ENCODE measurements around the gene ASH1L. TPM values are rescaled to one million over a fixed set of nuclear protein-coding genes. Genes with fewer than 3 reads are reported as not detected.
"Not testable (repeated sequence)": the region's sequence is repeated elsewhere in the genome, so short reads cannot be mapped to it uniquely, and the experiment has no call there.

Gene ASH1L
- total RNA-seq, 5 donors from 2014 or later (not counting 1 experiment from before 2014, with no cell fraction given) = 78.0 to 105 (median 81.1) TPM

DNA sequence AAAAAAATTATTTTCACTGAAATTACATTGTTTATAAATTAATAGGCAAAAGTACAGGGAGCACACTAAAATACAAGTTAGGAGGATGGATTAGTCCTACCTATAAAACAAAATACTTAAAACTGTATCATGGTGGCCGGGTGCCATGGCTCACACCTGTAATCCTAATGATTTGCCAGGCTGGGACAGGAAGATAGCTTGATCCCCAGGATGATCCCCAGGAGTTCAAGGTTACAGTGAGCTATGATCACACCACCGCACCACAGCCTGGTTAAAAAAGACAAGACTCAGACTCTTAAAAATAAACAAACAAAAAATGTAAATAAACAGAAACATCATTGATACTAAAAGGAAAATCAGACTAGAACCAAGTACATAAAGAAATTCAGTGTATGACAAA, 53.5 kb downstream of the ASH1L start:
- Histone ChIP-seq H3K4me1 (ENCODE audit: control insufficient read depth in 1 of 2, extremely low read depth in 1 of 2, insufficient read depth in 2 of 2, low read length in 2 of 2) (peaks cover 4 to 10% of the 10 kb centered on the region in 2 experiments), H3K27me3 (replicated peaks in 1 of 2; ENCODE audit: control insufficient read depth in 2 of 2, extremely low read depth in 1 of 2, insufficient read depth in 2 of 2, low read length in 1 of 2) (no peaks in the 10 kb centered on the region), H3K9me3 (no peaks in the 10 kb centered on the region), H3K36me3 (ENCODE audit: control insufficient read depth in 2 of 2, extremely low read depth in 1 of 2, insufficient read depth in 1 of 2, low read length in 1 of 2) (peaks cover 2 to 9% of the 10 kb centered on the region in 2 donors), H3K27ac (ENCODE audit: low read length) (no peak overlapping the region), H3K4me3 (ENCODE audit: control insufficient read depth in 1 of 2, extremely low read depth in 1 of 2, low read length in 1 of 2) (no peak overlapping the region)
- DNase-seq (no peak), ATAC-seq (replicated peaks in 1 of 4) (no peak)
- Mint-ChIP-seq H3K27ac (peak overlapping the region; percentile 17 to 59), H3K9me3 (no peaks in the 10 kb centered on the region), H3K27me3 (no peaks in the 10 kb centered on the region), H3K4me1 (peaks cover 36 to 57% (median 49%) of the 10 kb centered on the region in 3 donors), H3K4me3 (no peak overlapping the region), H3K36me3 (peaks cover 17% of the 10 kb centered on the region)
- WGBS (ENCODE audit: insufficient coverage) = no CpG with 5 or more reads among the region's 2 CpGs
- ChIA-PET POLR2A (interaction anchor here (0.6 kb wide), 2 partner anchors 29 to 31 kb away, joined by 3 to 4 read pairs; no protein-coding TSS in a partner anchor), CTCF (no interaction called here)

DNA sequence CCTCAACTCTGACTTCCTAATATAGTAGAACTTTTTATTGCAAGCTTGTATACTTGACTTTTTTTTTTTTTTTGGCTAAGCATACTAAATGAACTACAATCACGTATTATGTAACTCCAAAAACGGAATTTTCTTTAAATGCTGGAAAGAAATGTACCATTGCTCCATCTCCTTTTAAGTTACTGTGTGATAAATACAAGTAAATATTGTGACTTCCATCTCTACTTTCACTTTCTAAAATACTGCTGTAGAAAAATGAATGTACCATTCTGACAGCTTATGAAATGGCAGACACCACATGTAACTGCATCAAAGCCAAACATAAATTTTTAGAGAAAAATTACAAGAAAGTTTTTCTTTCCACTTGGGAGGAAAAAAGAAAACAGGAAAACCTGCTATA, 54.7 kb downstream of the ASH1L start:
- CTCF ChIA-PET = interaction anchor here in 1 of 2 donors (0.7 kb wide), 1 partner anchor 59 kb away, joined by 3 read pairs; no protein-coding TSS in a partner anchor
- no peak for DNase-seq
- POLR2A ChIA-PET = interaction anchor here (0.6 kb wide), 2 partner anchors 27 to 28 kb away, joined by 3 read pairs; no protein-coding TSS in a partner anchor
- H3K4me1 Mint-ChIP-seq = peaks cover 35 to 54% (median 48%) of the 10 kb centered on the region in 3 donors
- H3K27ac ChIP-seq (ENCODE audit: low read length) = no peak overlapping the region
- H3K27ac Mint-ChIP-seq = peak overlapping the region; percentile 11 to 49
- H3K4me3 ChIP-seq (ENCODE audit: control insufficient read depth in 1 of 2, extremely low read depth in 1 of 2, low read length in 1 of 2) = no peak overlapping the region
- H3K9me3 Mint-ChIP-seq = no peaks in the 10 kb centered on the region
- H3K36me3 Mint-ChIP-seq = peaks cover 17% of the 10 kb centered on the region
- H3K9me3 ChIP-seq = no peaks in the 10 kb centered on the region
- H3K27me3 Mint-ChIP-seq = no peaks in the 10 kb centered on the region
- peaks cover 4 to 10% of the 10 kb centered on the region in 2 experiments for H3K4me1 ChIP-seq (ENCODE audit: control insufficient read depth in 1 of 2, extremely low read depth in 1 of 2, insufficient read depth in 2 of 2, low read length in 2 of 2)
- H3K36me3 ChIP-seq (ENCODE audit: control insufficient read depth in 2 of 2, extremely low read depth in 1 of 2, insufficient read depth in 1 of 2, low read length in 1 of 2) = peaks cover 2 to 6% of the 10 kb centered on the region in 2 donors
- no peak for ATAC-seq (replicated peaks in 1 of 4)
- H3K4me3 Mint-ChIP-seq = peak overlapping the region in 1 of 3 donors; percentile 29
- WGBS (ENCODE audit: insufficient coverage) = no CpG with 5 or more reads among the region's 2 CpGs
- no peaks in the 10 kb centered on the region for H3K27me3 ChIP-seq (replicated peaks in 1 of 2; ENCODE audit: control insufficient read depth in 2 of 2, extremely low read depth in 1 of 2, insufficient read depth in 2 of 2, low read length in 1 of 2)

DNA sequence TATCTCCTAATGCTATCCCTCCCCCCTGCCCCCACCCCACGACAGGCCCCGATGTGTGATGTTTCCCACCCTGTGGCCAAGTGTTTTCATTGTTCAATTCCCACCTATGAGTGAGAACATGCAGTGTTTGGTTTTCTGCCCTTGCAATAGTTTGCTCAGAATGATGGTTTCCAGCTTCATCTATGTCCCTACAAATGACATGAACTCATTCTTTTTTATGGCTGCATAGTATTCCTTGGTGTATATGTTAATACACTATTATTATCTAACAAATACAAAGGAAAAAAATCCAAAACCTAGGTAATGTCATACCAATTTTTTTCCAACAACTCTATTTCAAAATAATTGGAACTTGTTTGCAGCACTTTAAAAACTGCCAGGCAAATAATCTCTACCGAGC, 56.6 kb downstream of the ASH1L start:
- H3K27me3 ChIP-seq (replicated peaks in 1 of 2; ENCODE audit: control insufficient read depth in 2 of 2, extremely low read depth in 1 of 2, insufficient read depth in 2 of 2, low read length in 1 of 2); CTCF ChIA-PET; H3K27me3 Mint-ChIP-seq; H3K9me3 Mint-ChIP-seq; H3K27ac Mint-ChIP-seq; POLR2A ChIA-PET; H3K36me3 ChIP-seq (ENCODE audit: control insufficient read depth in 2 of 2, extremely low read depth in 1 of 2, insufficient read depth in 1 of 2, low read length in 1 of 2); H3K4me3 Mint-ChIP-seq; ATAC-seq (replicated peaks in 1 of 4); H3K27ac ChIP-seq (ENCODE audit: low read length); DNase-seq; H3K4me3 ChIP-seq (ENCODE audit: control insufficient read depth in 1 of 2, extremely low read depth in 1 of 2, low read length in 1 of 2); H3K4me1 ChIP-seq (ENCODE audit: control insufficient read depth in 1 of 2, extremely low read depth in 1 of 2, insufficient read depth in 2 of 2, low read length in 2 of 2); H3K9me3 ChIP-seq: not testable (repeated sequence)
- 100% methylated on average over 1 of the region's 3 CpGs for WGBS (ENCODE audit: insufficient coverage)
- Mint-ChIP-seq H3K36me3 (peaks cover 11% of the 10 kb centered on the region), H3K4me1 (peaks cover 35 to 44% (median 44%) of the 10 kb centered on the region in 3 donors)

DNA sequence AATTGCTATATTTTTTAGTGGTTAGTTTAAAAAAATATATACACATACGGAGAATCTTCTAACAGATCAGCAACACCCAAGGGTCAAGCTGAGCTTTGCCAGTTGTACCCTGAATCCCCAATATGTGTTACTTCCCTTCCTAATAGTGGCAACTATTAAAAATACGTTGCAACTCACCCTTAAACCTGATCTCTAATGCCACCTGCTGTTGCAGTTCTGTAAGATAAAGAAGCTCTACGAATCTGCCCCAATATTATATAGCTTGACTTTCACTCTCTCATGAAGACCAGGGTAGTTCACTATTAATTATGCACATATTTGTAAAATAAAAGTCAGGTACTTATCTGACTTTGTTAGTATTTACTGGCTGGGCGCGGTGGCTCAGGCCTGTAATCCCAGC, 58.4 kb downstream of the ASH1L start:
- Mint-ChIP-seq H3K27ac (peak overlapping the region in 1 of 2 donors; percentile 1), H3K4me3 (no peak overlapping the region), H3K27me3 (no peaks in the 10 kb centered on the region), H3K4me1 (peaks cover 49 to 57% (median 52%) of the 10 kb centered on the region in 3 donors), H3K9me3 (no peaks in the 10 kb centered on the region), H3K36me3 (peaks cover 10% of the 10 kb centered on the region)
- H3K9me3 ChIP-seq = no peaks in the 10 kb centered on the region
- CTCF ChIA-PET = interaction anchor here (0.7 to 1.0 kb wide), 3 partner anchors 252 to 329 kb away, joined by 3 to 7 read pairs (median 3); no protein-coding TSS in a partner anchor
- no peaks in the 10 kb centered on the region for H3K27me3 ChIP-seq (replicated peaks in 1 of 2; ENCODE audit: control insufficient read depth in 2 of 2, extremely low read depth in 1 of 2, insufficient read depth in 2 of 2, low read length in 1 of 2)
- WGBS (ENCODE audit: insufficient coverage) = 75% methylated on average over 4 of the region's 5 CpGs
- H3K4me1 ChIP-seq (ENCODE audit: control insufficient read depth in 1 of 2, extremely low read depth in 1 of 2, insufficient read depth in 2 of 2, low read length in 2 of 2) = peaks cover 11% of the 10 kb centered on the region in 2 experiments
- ATAC-seq (replicated peaks in 1 of 4) (peak in 1 of 4 experiments; percentile 45), DNase-seq (peak in 3 of 35 experiments; percentile 4 to 51 (median 7))
- no peak overlapping the region for H3K27ac ChIP-seq (ENCODE audit: low read length)
- peaks cover 0 to 2% of the 10 kb centered on the region in 2 donors for H3K36me3 ChIP-seq (ENCODE audit: control insufficient read depth in 2 of 2, extremely low read depth in 1 of 2, insufficient read depth in 1 of 2, low read length in 1 of 2)
- POLR2A ChIA-PET = interaction anchor here in 1 of 2 donors (0.6 kb wide), 2 partner anchors 31 to 1231 kb away, joined by 4 to 12 read pairs; no protein-coding TSS in a partner anchor
- H3K4me3 ChIP-seq (ENCODE audit: control insufficient read depth in 1 of 2, extremely low read depth in 1 of 2, low read length in 1 of 2) = no peak overlapping the region

DNA sequence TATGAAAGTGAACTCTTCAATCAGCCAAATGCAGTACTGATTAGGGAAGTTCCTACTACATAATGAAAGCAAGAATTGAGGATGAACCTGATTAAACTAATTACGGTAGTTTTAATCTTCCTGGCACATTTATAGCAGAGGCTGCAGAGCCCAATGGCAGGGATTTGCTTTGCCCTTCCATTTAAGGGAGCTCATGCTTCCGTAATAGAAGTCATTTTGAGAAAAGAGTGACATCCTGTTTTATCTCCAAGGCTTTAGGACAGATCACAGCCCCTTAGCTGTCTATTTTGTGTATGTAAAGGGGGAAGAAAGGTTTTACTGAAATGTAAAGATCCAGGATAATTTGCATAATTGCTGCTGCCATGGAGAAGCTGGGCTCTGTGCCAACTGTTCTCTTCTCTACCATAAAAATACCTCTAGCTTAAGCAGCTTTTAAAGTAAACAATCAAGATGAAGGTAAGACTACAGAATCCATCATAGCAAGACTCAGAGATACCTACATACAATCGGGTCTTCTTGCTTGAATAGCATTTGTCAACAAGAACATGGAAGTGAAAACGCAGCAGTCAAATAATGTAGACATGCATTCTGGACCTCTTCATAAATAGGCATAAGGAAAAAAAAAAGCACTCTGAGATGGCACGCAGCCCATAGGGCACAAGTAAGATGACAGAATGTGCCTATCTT, 62.5 kb downstream of the ASH1L start:
- no peak overlapping the region for H3K4me3 ChIP-seq (ENCODE audit: control insufficient read depth in 1 of 2, extremely low read depth in 1 of 2, low read length in 1 of 2)
- H3K27me3 ChIP-seq (replicated peaks in 1 of 2; ENCODE audit: control insufficient read depth in 2 of 2, extremely low read depth in 1 of 2, insufficient read depth in 2 of 2, low read length in 1 of 2) = no peaks in the 10 kb centered on the region
- ATAC-seq (replicated peaks in 1 of 4) (peak in 2 of 4 experiments; percentile 16 to 34), DNase-seq (no peak)
- H3K27ac ChIP-seq (ENCODE audit: low read length) = no peak overlapping the region
- H3K27me3 Mint-ChIP-seq = no peaks in the 10 kb centered on the region
- peaks cover 35 to 51% (median 43%) of the 10 kb centered on the region in 3 donors for H3K4me1 Mint-ChIP-seq
- POLR2A ChIA-PET = interaction anchor here in 1 of 2 donors (0.6 to 0.7 kb wide), 2 partner anchors 9 to 46 kb away, joined by 3 to 5 read pairs; no protein-coding TSS in a partner anchor
- WGBS (ENCODE audit: insufficient coverage) = 69% methylated on average over 3 of the region's 5 CpGs
- H3K4me3 Mint-ChIP-seq = peak overlapping the region in 1 of 3 donors; percentile 3
- peaks cover 7% of the 10 kb centered on the region for H3K36me3 Mint-ChIP-seq
- H3K27ac Mint-ChIP-seq = peak overlapping the region; percentile 16 to 57
- H3K36me3 ChIP-seq (ENCODE audit: control insufficient read depth in 2 of 2, extremely low read depth in 1 of 2, insufficient read depth in 1 of 2, low read length in 1 of 2) = peaks cover 0 to 2% of the 10 kb centered on the region in 2 donors
- H3K9me3 Mint-ChIP-seq = no peaks in the 10 kb centered on the region
- CTCF ChIA-PET = no interaction called here
- peaks cover 4 to 6% of the 10 kb centered on the region in 2 experiments for H3K4me1 ChIP-seq (ENCODE audit: control insufficient read depth in 1 of 2, extremely low read depth in 1 of 2, insufficient read depth in 2 of 2, low read length in 2 of 2)
- H3K9me3 ChIP-seq = no peaks in the 10 kb centered on the region

DNA sequence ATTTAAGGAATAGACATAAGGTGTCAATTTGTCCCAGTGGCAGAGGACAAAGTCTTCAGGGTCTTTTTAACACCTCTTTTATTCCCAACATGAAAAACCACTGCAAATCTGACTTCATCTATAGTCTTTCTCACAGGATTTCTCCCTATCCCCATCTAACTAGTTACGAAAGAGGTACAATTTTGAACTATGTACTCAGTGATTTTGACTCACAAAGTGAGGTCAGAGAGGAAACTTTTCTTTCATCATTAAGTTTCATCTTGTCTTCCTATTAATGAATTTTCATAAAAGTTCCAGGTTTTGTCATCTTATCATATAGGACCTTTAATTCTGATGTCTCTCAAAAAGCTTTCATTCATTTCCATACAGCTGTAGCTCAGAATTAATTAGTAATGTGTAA, 63.3 kb downstream of the ASH1L start:
- Histone ChIP-seq H3K4me1 (ENCODE audit: control insufficient read depth in 1 of 2, extremely low read depth in 1 of 2, insufficient read depth in 2 of 2, low read length in 2 of 2) (peaks cover 4 to 6% of the 10 kb centered on the region in 2 experiments), H3K4me3 (ENCODE audit: control insufficient read depth in 1 of 2, extremely low read depth in 1 of 2, low read length in 1 of 2) (no peak overlapping the region), H3K27me3 (replicated peaks in 1 of 2; ENCODE audit: control insufficient read depth in 2 of 2, extremely low read depth in 1 of 2, insufficient read depth in 2 of 2, low read length in 1 of 2) (no peaks in the 10 kb centered on the region), H3K36me3 (ENCODE audit: control insufficient read depth in 2 of 2, extremely low read depth in 1 of 2, insufficient read depth in 1 of 2, low read length in 1 of 2) (peaks cover 0 to 2% of the 10 kb centered on the region in 2 donors), H3K27ac (ENCODE audit: low read length) (no peak overlapping the region), H3K9me3 (no peaks in the 10 kb centered on the region)
- H3K4me1 Mint-ChIP-seq = peaks cover 37 to 50% (median 44%) of the 10 kb centered on the region in 3 donors
- CTCF ChIA-PET = no interaction called here
- POLR2A ChIA-PET = no interaction called here
- no peaks in the 10 kb centered on the region for H3K9me3 Mint-ChIP-seq
- no peak for ATAC-seq (replicated peaks in 1 of 4)
- no peak overlapping the region for H3K4me3 Mint-ChIP-seq
- H3K27me3 Mint-ChIP-seq = no peaks in the 10 kb centered on the region
- WGBS (ENCODE audit: insufficient coverage) = no CpG with 5 or more reads among the region's 1 CpG
- DNase-seq = no peak
- H3K27ac Mint-ChIP-seq = peak overlapping the region in 1 of 2 donors; percentile 11
- peaks cover 4% of the 10 kb centered on the region for H3K36me3 Mint-ChIP-seq
